Chondrocyte (in vitro differentiated cells): ENCODE measurements around the gene ZDHHC4. TPM values are rescaled to one million over a fixed set of nuclear protein-coding genes. Genes with fewer than 3 reads are reported as not detected.
A peak's percentile ranks its signal among the peaks of the same experiment; 100 is the strongest.

Experiments used
- DNase-seq: peaks from one replicate; pipeline ENCODE4 v3.0.0; 2021; ENCODE audit warnings: mixed read lengths, low spot score
- H3K27ac Mint-ChIP-seq: one replicate; pipeline ENCODE4 v1.8.0; 2021; ENCODE audit warnings: mild to moderate bottlenecking, moderate library complexity, mixed read lengths; ENCODE audit not compliant: unreplicated experiment
- H3K27me3 Mint-ChIP-seq: 2 replicates; pipeline ENCODE4 v1.8.0; 2021; ENCODE audit warnings: low read depth, mixed read lengths
- H3K36me3 Mint-ChIP-seq: 2 replicates; pipeline ENCODE4 v1.8.0; 2021; ENCODE audit warnings: low read depth, mixed read lengths
- H3K4me1 Mint-ChIP-seq: 2 replicates; pipeline ENCODE4 v1.8.0; 2021; ENCODE audit warnings: low read depth, mild to moderate bottlenecking, mixed read lengths
- H3K4me3 Mint-ChIP-seq: one replicate; pipeline ENCODE4 v1.8.0; 2021; ENCODE audit warnings: mild to moderate bottlenecking, moderate library complexity, mixed read lengths; ENCODE audit not compliant: unreplicated experiment
- H3K9me3 Mint-ChIP-seq: 2 replicates; pipeline ENCODE4 v1.8.0; 2021; ENCODE audit warnings: low read depth, mixed read lengths
- CTCF ChIP-seq: fragments of 200-600 bp; sonication (generic); IDR thresholded peaks from 2 replicates; pipeline ENCODE4 v1.5.0; 2021; ENCODE audit warnings: antibody characterized with exemption, mild to moderate bottlenecking, moderate library complexity
- total RNA-seq: library from RNA; stranded (reverse); gene quantifications from 3 replicates; pipeline ENCODE4 v1.2.1, GENCODE V29; 2021

ZDHHC4 gene
- total RNA-seq, 1 donor from 2014 or later, result 50.6 TPM

DNA sequence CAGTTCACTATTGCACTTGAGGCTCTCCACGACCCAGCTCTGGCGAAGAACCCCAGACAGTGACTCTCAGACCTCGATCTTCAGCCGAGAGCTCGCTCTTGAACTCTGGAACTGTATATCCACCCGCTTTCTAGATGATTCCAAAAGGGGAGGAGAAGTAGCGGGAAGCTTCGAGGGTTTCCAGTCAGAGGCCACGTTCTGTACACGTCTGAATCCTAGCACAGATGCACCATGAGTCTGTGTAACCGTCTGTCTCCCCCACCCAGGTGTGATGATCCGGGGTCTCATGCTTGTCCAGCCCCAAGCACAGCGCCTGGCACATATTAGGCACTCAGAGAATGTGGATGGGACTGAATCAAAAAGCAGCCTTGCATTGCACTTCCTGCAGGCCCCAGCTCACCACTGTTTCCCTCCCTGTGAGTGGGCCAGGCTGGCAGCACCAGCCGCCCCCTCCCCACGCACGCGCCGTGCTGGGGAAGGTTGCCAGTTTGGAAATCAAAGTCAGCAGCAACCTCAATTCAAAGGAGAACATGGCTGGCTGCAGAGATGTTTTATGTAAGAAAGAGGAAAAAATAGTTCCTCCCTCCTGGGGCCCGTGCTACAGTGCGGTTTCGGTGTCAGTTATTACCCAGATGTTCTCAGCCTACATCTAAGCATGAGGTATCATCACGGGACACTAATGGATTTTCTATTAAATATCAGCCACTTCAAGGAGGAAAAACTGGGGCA, 31.7 kb upstream of the ZDHHC4 start:
- Mint-ChIP-seq H3K4me1 (no peaks in the 10 kb centered on the region), H3K4me3 (no peak overlapping the region), H3K27me3 (peaks cover 6% of the 10 kb centered on the region), H3K9me3 (no peaks in the 10 kb centered on the region), H3K27ac (no peak overlapping the region), H3K36me3 (no peaks in the 10 kb centered on the region)
- DNase-seq, result no peak
- no peak for TF ChIP-seq CTCF

DNA sequence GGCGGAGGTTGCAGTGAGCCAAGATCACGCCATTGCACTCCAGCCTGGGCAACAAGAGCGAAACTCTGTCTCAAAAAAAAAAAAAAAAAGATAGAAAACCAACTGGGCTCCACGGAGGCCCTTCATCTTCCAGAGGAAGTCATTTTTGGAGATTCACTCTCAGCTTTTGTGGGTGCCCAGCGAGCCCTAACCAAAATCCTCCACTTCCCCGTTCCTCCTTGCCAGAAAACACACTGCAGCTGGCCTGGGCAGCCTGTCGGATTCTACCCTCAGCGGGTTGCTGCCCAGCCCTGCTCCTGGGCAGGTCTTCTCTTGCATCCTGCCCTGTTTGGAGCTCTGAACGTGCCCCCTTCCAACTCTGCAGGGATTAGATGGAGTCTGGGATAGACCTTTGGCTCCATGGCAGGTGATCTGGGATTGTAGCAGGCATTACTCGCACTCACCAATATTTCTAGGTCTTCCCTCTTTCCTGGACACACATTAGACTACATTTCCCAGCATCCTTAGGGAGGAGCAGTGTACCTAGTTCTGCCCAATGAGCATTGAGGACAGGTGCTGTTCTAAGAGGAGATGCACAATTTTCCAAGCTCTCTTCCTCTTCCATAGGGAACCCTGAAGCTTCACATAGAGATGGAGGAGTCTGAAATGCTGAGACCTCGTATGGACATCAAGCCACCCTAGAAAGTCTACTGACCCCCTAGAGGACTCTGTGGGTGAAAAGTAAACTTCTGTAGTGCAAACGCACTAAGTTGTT, 30.6 kb upstream of the ZDHHC4 start:
- Mint-ChIP-seq H3K27ac (no peak overlapping the region), H3K27me3 (peaks cover 4% of the 10 kb centered on the region), H3K36me3 (no peaks in the 10 kb centered on the region), H3K4me1 (no peaks in the 10 kb centered on the region), H3K4me3 (no peak overlapping the region), H3K9me3 (no peaks in the 10 kb centered on the region)
- TF ChIP-seq CTCF, result no peak
- DNase-seq, result no peak

- Mint-ChIP-seq H3K4me3 (no peak overlapping the region), H3K27ac (no peak overlapping the region), H3K36me3 (no peaks in the 10 kb centered on the region), H3K27me3 (peaks cover 4% of the 10 kb centered on the region), H3K4me1 (no peaks in the 10 kb centered on the region), H3K9me3 (no peaks in the 10 kb centered on the region)
- no peak for DNase-seq
- TF ChIP-seq CTCF, result no peak
Measured at GRCh38 chr7:6547400-6547799, 29.9 kb upstream of the ZDHHC4 start.

DNA sequence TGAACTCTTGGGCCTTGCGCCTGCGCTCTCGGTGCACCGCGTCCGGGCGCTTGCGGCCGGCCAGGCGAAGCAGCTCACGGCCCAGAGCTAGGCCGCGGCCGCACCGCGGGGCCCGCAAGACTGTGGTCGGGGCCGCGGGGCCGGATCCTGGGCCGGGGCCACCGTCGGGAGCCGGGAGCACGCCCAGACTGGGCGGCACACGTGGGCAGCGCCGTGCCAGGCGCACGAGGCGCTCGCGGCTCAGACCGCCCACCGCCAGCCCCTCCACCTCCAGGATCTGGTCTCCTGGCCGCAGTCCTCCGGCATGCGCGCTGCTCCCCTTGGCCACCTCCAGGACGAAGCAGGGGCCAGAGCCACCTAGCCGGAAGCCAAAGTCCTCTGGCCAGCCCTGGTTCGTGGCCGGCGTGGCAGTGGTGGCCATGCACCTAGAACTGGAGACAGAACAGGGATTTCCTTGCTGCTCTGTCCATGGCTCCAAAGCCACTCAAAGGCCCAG, 26.2 kb upstream of the ZDHHC4 start, which contains the start of gene GRID2IP:
Gene GRID2IP (minus strand): TSS at position 446 of the 496 bp plus-strand sequence. CDS start 25 bp downstream, at position 421.
- Mint-ChIP-seq H3K9me3 (no peaks in the 10 kb centered on the region), H3K36me3 (no peaks in the 10 kb centered on the region), H3K4me1 (no peaks in the 10 kb centered on the region), H3K4me3 (no peak within 1 kb of the TSS), H3K27me3 (peaks cover 4% of the 10 kb centered on the region), H3K27ac (no peak within 1 kb of the TSS)
- TF ChIP-seq CTCF, result no peak
- no peak for DNase-seq

DNA sequence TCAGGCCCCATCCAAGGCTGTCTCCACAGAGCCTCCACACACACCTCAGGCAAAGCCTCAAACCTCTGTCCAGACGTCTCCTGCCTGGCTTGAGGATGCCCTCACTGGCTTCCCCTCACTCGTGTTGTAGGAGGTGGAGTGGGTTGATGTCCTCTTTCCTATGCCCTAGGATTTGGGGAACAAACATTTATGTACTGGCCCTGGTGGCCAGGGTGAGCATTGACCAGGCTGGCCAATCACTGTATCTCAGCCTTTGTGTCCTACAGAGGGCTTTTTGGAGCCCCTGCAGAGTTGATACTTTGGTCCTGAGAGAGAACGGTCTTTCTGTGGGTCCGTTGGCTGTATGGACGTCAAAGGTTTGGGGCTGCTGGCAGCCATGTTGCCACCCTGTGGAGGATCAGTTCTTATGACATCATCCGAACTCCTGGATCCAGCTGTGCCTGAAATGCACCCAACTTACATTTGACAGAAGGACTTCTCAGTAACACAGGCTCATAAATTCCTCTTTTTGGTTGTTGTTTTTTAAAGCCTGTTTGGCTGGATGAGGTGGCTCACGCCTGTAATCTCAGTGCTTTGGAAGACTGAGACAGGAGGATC, 23.7 kb upstream of the ZDHHC4 start:
- H3K27ac Mint-ChIP-seq, result no peak overlapping the region
- H3K4me1 Mint-ChIP-seq, result no peaks in the 10 kb centered on the region
- no peak for DNase-seq
- no peak overlapping the region for H3K4me3 Mint-ChIP-seq
- peak; percentile 34 for TF ChIP-seq CTCF
- H3K27me3 Mint-ChIP-seq, result no peaks in the 10 kb centered on the region
- H3K9me3 Mint-ChIP-seq, result no peaks in the 10 kb centered on the region
- no peaks in the 10 kb centered on the region for H3K36me3 Mint-ChIP-seq
